Body of pancreas (tissue), 4 donors: ENCODE results near the gene SCN11A.
"Not testable (repeated sequence)": the region's sequence is repeated elsewhere in the genome, so short reads cannot be mapped to it uniquely, and the experiment has no call there.

ENCODE experiments used
- POLR2A ChIP-seq, 3 donors: fragments of 450-650 bp; IDR thresholded peaks; one replicate each; pipeline ENCODE4 v1.6.1; 2016; ENCODE audit warnings: antibody characterized with exemption in 3 of 3, mild to moderate bottlenecking in 2 of 3
- TF ChIP-seq, protein P1 (sequence below), 7 experiments: fragments of 450-650 bp in 4 of 7; fragments of 200-600 bp in 3 of 7; sonication (generic) in 3 of 7; IDR thresholded peaks; one replicate each; pipeline ENCODE4 v1.5.1; 2016 to 2019; ENCODE audit warnings: antibody characterized with exemption in 7 of 7

DNA sequence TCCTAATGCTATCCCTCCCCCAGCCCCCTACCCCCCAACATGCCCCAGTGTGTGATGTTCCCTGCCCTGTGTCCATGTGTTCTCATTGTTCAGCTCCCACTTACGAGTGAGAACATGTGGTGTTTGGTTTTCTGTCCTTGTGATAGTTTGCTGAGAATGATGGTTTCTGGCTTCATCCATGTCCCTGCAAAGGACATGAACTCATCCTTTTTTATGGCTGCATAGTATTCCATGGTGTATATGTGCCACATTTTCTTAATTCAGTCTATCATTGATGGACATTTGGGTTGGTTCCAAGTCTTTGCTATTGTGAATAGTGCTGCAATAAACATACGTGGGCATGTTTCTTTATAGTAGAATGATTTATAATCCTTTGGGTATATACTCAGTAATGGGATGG lies 9.5 kb upstream of the SCN11A start:
- TF ChIP-seq, protein P1, sequence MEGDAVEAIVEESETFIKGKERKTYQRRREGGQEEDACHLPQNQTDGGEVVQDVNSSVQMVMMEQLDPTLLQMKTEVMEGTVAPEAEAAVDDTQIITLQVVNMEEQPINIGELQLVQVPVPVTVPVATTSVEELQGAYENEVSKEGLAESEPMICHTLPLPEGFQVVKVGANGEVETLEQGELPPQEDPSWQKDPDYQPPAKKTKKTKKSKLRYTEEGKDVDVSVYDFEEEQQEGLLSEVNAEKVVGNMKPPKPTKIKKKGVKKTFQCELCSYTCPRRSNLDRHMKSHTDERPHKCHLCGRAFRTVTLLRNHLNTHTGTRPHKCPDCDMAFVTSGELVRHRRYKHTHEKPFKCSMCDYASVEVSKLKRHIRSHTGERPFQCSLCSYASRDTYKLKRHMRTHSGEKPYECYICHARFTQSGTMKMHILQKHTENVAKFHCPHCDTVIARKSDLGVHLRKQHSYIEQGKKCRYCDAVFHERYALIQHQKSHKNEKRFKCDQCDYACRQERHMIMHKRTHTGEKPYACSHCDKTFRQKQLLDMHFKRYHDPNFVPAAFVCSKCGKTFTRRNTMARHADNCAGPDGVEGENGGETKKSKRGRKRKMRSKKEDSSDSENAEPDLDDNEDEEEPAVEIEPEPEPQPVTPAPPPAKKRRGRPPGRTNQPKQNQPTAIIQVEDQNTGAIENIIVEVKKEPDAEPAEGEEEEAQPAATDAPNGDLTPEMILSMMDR (IDR thresholded peaks at IDR 0.05): not testable (repeated sequence)
- TF ChIP-seq POLR2A (IDR thresholded peaks at IDR 0.05): not testable (repeated sequence)
